Retinal pigment epithelial cell (primary cell): ENCODE results near the gene CCDC107.

Experiments used
- DNase-seq: peaks from one replicate; pipeline ENCODE4 v3.0.0-alpha.2; 2010; ENCODE audit warnings: low read depth
- H3K4me3 ChIP-seq: 2 replicates; pipeline ENCODE4 v1.5.1; 2011; ENCODE audit warnings: mild to moderate bottlenecking, low read length, control low read depth, moderate library complexity
- TF ChIP-seq, protein P1 (sequence below): conservative IDR thresholded peaks from 2 replicates; pipeline ENCODE4 v1.5.1; 2011; ENCODE audit warnings: low read depth, low read length, control low read depth, inconsistent platforms

Gene CCDC107

DNA sequence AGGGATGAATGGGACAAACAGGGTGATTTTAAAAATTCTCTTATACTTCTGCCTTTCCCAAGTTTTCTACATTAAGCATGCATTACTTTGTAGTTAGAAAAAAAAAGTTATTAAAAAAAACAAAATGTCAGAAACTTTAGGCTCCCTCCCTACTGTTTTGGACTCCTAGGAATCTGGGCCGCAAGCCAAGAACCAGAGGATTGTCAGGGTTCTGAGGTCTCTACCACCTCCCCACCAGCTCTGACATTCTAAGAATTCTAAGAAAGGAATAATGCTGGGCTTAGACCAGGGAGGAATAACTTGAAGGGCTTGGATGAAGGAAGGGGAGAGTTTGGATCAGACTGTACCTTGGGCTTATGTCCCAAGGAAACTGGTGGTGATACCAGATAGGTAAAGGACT, 8.0 kb downstream of the CCDC107 start:
- H3K4me3 ChIP-seq = peak overlapping the region; percentile 56
- TF ChIP-seq, protein P1, sequence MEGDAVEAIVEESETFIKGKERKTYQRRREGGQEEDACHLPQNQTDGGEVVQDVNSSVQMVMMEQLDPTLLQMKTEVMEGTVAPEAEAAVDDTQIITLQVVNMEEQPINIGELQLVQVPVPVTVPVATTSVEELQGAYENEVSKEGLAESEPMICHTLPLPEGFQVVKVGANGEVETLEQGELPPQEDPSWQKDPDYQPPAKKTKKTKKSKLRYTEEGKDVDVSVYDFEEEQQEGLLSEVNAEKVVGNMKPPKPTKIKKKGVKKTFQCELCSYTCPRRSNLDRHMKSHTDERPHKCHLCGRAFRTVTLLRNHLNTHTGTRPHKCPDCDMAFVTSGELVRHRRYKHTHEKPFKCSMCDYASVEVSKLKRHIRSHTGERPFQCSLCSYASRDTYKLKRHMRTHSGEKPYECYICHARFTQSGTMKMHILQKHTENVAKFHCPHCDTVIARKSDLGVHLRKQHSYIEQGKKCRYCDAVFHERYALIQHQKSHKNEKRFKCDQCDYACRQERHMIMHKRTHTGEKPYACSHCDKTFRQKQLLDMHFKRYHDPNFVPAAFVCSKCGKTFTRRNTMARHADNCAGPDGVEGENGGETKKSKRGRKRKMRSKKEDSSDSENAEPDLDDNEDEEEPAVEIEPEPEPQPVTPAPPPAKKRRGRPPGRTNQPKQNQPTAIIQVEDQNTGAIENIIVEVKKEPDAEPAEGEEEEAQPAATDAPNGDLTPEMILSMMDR = no peak
- DNase-seq = no peak

DNA sequence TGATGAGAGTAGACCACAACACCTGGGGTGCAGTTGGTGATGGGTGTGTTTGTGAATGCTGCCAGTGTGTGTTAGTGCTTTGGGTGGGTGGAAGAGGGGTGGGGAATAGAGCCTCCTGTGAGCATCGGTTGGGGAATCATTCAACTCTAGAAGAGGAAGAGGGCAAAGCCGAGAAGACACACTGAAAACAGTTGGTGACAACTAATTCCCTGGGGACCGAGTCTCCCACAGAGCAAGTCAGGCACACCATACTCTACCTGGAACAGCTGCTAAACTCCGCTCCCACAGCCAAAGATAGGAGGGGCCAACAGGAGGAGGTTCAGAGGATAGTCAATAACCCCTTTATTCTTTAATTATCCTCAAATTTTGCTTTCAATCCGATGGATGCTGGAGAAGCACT, 8.5 kb downstream of the CCDC107 start:
- no peak overlapping the region for H3K4me3 ChIP-seq
- TF ChIP-seq, protein P1 = no peak
- DNase-seq = no peak

GRCh38 chr9:35667939-35668338, 9.8 kb downstream of the CCDC107 start:
- TF ChIP-seq, protein P1 = no peak
- H3K4me3 ChIP-seq = no peak overlapping the region
- DNase-seq = no peak

DNA sequence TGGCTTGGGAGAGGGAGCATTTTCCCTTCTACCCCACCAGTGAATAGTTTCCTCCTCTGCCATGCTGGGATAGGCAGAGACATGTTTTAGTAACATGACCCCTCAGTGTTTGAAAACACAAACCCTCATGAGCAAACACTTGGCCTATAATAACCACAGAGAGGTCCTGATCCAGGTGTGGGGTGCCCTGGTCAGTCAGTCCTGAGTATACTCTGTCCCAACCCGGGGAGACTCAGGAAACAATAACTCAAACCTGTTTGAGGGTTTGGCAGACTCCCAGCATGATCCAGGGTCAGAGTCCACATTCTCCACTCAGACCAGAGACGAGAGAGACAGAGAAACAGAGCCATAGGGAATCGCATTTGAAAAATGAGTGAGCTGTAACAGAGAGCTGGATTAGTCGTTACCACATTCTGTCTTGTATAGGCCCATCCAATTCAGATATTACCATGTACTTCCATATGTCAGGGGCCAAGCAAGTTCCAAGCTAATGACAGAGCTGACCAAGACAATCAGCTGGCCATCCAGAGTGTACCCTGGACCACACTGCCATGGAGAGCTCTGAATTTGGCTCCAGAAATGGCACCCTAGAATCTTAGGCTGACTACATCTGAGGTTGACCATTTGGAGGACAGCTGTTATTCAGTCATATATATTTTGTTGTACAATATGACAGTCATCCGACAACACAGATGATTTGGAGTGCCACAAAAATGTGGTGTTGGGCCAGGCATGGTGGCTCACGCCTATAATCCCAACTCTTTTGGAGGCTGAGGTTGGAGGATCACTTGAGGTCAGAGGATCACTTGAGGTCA, 11.4 kb downstream of the CCDC107 start:
- TF ChIP-seq, protein P1 = no peak
- no peak overlapping the region for H3K4me3 ChIP-seq
- DNase-seq = no peak

DNA sequence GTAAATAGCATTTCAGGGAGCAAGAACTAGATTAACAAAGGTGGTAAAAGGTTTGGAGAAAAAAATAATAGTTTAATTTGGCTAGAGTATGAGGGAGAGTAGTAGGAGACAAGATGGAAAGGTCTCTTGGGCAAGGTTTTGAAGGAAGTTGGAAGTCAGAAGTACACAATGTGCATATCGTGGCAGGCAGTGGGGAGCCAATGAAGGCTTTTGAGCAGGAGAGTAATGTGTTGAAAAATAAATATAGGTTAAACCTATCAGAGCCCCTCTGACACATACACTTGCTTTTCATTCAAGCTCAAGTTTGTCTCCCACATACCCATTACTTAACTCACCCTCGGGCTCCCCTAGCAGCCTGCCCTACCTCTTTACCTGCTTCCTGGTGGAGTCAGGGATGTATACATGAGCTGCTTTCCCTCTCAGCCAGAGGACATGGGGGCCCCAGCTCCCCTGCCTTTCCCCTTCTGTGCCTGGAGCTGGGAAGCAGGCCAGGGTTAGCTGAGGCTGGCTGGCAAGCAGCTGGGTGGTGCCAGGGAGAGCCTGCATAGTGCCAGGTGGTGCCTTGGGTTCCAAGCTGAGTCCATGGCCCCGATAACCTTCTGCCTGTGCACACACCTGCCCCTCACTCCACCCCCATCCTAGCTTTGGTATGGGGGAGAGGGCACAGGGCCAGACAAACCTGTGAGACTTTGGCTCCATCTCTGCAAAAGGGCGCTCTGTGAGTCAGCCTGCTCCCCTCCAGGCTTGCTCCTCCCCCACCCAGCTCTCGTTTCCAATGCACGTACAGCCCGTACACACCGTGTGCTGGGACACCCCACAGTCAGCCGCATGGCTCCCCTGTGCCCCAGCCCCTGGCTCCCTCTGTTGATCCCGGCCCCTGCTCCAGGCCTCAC, 15.3 kb downstream of the CCDC107 start, which contains the start of gene CA9:
TSS of gene CA9 (plus strand) at position 797 of the 893 bp plus-strand sequence. CDS start at position 829, 32 bp downstream.
- H3K4me3 ChIP-seq = peak within 1 kb of the TSS; percentile 46
- TF ChIP-seq, protein P1 = no peak
- no peak for DNase-seq

GRCh38 chr9:35674025-35674361, 15.9 kb downstream of the CCDC107 start:
- H3K4me3 ChIP-seq = peak overlapping the region; percentile 46
- DNase-seq = no peak
- TF ChIP-seq, protein P1 = no peak
